ENCODE measurements around the gene ZBTB1. TPM values are rescaled to one million over a fixed set of nuclear protein-coding genes. Genes with fewer than 3 reads are reported as not detected.

Gene ZBTB1
- total and polyA plus RNA-seq, 9 of the 15 experiments (the other 6 are each of a cell fraction or from before 2014, with no cell fraction given), result 2.3 to 16.5 (median 9.0) TPM

GRCh38 chr14:64503434-64504309, 898 bp upstream of the ZBTB1 start, which contains the start of gene ZBTB25 (continued):
- no peak for TF ChIP-seq ZNF146 (CRISPR knock-in tag; IDR thresholded peaks at IDR 0.05; ENCODE audit: unreplicated experiment)
- TF ChIP-seq, protein P1, sequence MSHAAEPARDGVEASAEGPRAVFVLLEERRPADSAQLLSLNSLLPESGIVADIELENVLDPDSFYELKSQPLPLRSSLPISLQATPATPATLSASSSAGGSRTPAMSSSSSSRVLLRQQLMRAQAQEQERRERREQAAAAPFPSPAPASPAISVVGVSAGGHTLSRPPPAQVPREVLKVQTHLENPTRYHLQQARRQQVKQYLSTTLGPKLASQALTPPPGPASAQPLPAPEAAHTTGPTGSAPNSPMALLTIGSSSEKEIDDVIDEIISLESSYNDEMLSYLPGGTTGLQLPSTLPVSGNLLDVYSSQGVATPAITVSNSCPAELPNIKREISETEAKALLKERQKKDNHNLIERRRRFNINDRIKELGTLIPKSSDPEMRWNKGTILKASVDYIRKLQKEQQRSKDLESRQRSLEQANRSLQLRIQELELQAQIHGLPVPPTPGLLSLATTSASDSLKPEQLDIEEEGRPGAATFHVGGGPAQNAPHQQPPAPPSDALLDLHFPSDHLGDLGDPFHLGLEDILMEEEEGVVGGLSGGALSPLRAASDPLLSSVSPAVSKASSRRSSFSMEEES (CRISPR knock-in tag; IDR thresholded peaks at IDR 0.05), result peak; percentile 70
- TF ChIP-seq EHMT2 (IDR thresholded peaks at IDR 0.05), result no peak
- TF ChIP-seq, protein P2, sequence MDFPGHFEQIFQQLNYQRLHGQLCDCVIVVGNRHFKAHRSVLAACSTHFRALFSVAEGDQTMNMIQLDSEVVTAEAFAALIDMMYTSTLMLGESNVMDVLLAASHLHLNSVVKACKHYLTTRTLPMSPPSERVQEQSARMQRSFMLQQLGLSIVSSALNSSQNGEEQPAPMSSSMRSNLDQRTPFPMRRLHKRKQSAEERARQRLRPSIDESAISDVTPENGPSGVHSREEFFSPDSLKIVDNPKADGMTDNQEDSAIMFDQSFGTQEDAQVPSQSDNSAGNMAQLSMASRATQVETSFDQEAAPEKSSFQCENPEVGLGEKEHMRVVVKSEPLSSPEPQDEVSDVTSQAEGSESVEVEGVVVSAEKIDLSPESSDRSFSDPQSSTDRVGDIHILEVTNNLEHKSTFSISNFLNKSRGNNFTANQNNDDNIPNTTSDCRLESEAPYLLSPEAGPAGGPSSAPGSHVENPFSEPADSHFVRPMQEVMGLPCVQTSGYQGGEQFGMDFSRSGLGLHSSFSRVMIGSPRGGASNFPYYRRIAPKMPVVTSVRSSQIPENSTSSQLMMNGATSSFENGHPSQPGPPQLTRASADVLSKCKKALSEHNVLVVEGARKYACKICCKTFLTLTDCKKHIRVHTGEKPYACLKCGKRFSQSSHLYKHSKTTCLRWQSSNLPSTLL (IDR thresholded peaks at IDR 0.05), result no peak
- TF ChIP-seq, protein P3, sequence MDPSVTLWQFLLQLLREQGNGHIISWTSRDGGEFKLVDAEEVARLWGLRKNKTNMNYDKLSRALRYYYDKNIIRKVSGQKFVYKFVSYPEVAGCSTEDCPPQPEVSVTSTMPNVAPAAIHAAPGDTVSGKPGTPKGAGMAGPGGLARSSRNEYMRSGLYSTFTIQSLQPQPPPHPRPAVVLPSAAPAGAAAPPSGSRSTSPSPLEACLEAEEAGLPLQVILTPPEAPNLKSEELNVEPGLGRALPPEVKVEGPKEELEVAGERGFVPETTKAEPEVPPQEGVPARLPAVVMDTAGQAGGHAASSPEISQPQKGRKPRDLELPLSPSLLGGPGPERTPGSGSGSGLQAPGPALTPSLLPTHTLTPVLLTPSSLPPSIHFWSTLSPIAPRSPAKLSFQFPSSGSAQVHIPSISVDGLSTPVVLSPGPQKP (CRISPR knock-in tag; IDR thresholded peaks at IDR 0.05), result no peak
- TF ChIP-seq MAFG (tag; conservative IDR thresholded peaks at IDR 0.05), result no peak
- TF ChIP-seq MXD1 (CRISPR knock-in tag; IDR thresholded peaks at IDR 0.05; ENCODE audit: borderline replicate concordance, poor library complexity, severe bottlenecking), result no peak
- no peak for TF ChIP-seq ZKSCAN8 (CRISPR knock-in tag; IDR thresholded peaks at IDR 0.05)
- peak; percentile 64; the same call in 1 of the 2 replicates for TF ChIP-seq ZNF511 (CRISPR knock-in tag; IDR thresholded peaks at IDR 0.05)
- TF ChIP-seq MYC (IDR thresholded peaks at IDR 0.05; ENCODE audit: low read depth, low read length), result peak; percentile 75
- TF ChIP-seq MYC (CRISPR knock-in tag; IDR thresholded peaks at IDR 0.05; ENCODE audit: borderline replicate concordance, low read depth), result no peak
- peak; percentile 63 for TF ChIP-seq CCNT2 (IDR thresholded peaks at IDR 0.05; ENCODE audit: borderline replicate concordance, extremely low read depth, insufficient read length, low read depth, low read length)
- 0 out of 2 replicates have a peak, but pooled peaks have one; percentile 49 for TF ChIP-seq ZBTB1 (CRISPR knock-in tag; IDR thresholded peaks at IDR 0.05; ENCODE audit: borderline replicate concordance, low read depth)
- TF ChIP-seq THAP7 (CRISPR knock-in tag; IDR thresholded peaks at IDR 0.05), result no peak
- TF ChIP-seq ZNF512 (tag; IDR thresholded peaks at IDR 0.05), result no peak
